ENCODE results near the gene HSF4.

The HSF4 gene

DNA sequence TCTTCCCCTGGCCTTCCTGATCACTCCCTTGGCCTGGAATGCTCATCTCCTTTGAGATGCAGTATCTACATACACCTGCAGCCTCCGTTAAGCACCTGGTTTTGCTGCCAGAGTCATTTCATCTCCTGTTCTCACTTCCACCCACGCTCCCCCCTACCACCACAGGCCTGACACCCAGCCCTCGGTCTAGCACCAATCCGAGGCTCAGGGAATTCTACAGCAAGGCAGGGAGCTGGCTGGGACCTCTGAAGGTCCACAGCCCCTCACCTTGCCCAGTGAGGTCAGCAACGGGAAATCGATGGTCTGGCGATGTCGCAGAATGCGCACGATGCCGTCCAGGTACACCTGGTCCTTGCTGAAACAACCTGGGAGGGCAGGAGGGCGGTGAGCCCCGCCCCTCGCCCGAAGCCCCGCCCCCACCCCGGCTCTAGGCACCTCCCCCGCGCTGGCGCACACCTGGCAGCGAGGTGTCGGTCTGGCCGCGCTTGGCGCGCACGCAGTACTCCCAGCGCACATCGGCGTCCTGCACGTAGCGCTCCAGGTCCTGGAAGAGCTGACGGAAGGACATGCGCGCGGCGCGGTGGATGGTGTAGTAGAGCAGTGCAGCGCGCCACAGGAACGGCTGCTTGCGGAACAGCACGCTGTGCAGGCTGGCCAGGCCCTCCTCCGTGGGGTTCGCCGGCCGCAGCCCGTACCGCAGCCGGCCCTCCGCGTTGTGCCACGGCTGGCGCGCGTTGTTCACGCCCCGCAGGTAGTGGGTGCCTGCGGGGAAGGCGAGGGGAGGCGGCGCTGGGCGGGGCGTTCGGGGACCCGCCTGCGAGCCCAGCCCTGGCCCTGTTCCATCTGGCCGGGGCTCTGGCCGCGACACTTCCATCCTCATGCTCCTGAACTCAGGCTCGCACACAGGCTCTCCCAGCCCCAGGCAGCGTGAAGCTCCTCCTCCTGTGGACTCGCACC is 13.5 kb downstream of the HSF4 start:
- H3K9me3 ChIP-seq (ENCODE audit: low read length) = no peaks in the 10 kb centered on the region
- no peak overlapping the region for H3K4me3 ChIP-seq (ENCODE audit: low read length)
- no peaks in the 10 kb centered on the region for H3K27me3 ChIP-seq (ENCODE audit: insufficient read depth, low read length)
- H3K4me1 ChIP-seq (ENCODE audit: insufficient read depth, low read length) = peaks cover 24% of the 10 kb centered on the region
- H3K36me3 ChIP-seq (ENCODE audit: insufficient read depth, low read length) = peaks cover 8% of the 10 kb centered on the region
- no peak overlapping the region for H2AFZ ChIP-seq (ENCODE audit: low read depth, low read length)

DNA sequence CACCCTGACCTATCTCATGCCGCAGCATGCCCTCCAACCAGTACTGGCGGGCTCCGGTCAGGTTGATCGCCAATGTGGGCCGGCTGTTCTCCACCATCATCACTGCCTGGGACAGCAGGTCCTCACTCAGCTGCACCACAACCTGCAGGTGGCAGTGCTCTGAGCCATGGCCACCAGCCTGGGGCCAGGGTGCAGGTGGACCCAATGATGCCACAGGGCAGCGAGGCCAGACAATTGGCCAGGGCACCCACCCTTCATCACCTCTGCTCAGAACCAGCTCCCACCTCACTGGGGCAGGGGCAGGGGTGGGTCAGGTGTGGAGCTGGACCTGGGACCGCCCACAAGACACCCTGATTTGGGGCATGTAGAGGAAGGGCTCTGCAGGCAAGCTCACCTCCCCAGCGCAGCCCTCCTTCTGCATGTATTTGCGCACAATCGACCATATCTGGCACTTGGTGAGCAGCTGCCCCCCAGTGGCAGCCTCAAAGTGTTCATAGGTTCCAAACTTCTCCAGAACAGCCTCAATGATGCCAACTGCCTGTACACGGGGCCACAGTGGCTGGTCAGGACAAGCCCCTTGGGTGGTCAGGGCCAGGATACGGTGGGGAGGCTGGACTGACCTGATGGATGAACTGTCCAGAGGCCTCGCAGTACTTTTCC is 15.0 kb downstream of the HSF4 start:
- Histone ChIP-seq H3K36me3 (ENCODE audit: insufficient read depth, low read length) (peaks cover 8% of the 10 kb centered on the region), H3K27me3 (ENCODE audit: insufficient read depth, low read length) (no peaks in the 10 kb centered on the region), H3K9me3 (ENCODE audit: low read length) (no peaks in the 10 kb centered on the region), H2AFZ (ENCODE audit: low read depth, low read length) (no peak overlapping the region), H3K4me3 (ENCODE audit: low read length) (no peak overlapping the region), H3K4me1 (ENCODE audit: insufficient read depth, low read length) (peaks cover 23% of the 10 kb centered on the region)

DNA sequence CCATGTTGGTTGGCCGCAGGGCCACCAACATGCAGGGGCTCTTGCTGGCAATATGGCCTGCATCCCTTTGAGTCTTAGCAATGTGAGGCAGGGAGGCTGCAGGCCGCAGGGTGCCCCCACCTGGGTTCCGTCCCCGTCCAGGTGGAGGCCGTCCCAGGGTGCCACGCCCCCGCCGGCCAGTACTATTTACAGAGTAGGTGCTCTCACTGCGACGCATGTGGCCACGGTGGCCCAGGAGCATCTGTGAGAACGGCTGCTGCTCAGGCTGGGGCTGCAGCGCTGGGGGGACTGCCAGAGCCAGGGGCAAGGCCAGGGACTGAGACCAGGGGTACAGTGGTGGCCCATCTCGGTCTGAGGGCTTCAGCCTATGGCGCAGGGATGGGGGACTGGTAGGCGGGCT is 15.6 kb downstream of the HSF4 start:
- Histone ChIP-seq H3K4me1 (ENCODE audit: insufficient read depth, low read length) (peaks cover 20% of the 10 kb centered on the region), H2AFZ (ENCODE audit: low read depth, low read length) (no peak overlapping the region), H3K4me3 (ENCODE audit: low read length) (no peak overlapping the region), H3K27me3 (ENCODE audit: insufficient read depth, low read length) (no peaks in the 10 kb centered on the region), H3K36me3 (ENCODE audit: insufficient read depth, low read length) (peaks cover 8% of the 10 kb centered on the region), H3K9me3 (ENCODE audit: low read length) (no peaks in the 10 kb centered on the region)

DNA sequence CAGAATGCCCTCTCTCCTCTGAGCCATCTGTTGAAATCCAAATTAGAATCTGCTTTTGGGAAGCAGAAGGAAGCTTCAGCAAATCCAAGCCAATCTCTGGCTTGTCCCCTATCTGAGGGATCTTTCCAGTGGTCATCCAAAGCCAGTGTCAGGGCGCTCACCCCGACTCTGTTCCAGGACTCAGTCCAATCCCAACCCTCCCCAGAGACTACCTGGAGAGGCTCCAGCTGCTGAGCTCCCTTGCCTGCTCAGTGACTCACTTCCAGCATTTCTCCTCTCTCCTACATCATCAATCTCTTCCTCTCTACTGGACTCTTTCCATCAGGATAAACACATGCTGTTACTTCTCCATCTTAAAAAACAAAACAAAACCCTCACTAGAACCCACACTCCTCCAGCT is 16.8 kb downstream of the HSF4 start:
- Histone ChIP-seq H2AFZ (ENCODE audit: low read depth, low read length) (no peak overlapping the region), H3K27me3 (ENCODE audit: insufficient read depth, low read length) (no peaks in the 10 kb centered on the region), H3K36me3 (ENCODE audit: insufficient read depth, low read length) (peaks cover 8% of the 10 kb centered on the region), H3K4me3 (ENCODE audit: low read length) (no peak overlapping the region), H3K9me3 (ENCODE audit: low read length) (no peaks in the 10 kb centered on the region), H3K4me1 (ENCODE audit: insufficient read depth, low read length) (peaks cover 21% of the 10 kb centered on the region)

DNA sequence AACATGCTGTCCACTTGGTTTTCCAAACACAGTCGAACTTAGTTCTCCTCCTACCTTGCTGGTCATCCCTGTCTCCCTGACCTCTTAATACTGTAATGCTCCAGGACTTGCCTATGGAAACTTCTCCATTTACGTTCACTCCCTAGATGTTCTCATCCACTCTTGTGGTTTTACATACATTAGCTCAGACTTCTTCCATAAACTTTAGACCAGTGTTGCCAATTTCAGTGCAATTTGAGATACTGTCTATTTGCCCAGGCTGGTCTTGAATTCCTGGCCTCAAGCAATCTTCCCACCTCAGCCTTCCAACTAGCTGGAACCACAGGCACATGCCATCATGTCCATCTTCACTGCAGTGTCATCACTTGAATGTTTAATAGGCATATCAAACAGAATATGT is 17.7 kb downstream of the HSF4 start:
- H3K27me3 ChIP-seq (ENCODE audit: insufficient read depth, low read length) = no peaks in the 10 kb centered on the region
- peak overlapping the region; percentile 59 for H3K4me3 ChIP-seq (ENCODE audit: low read length)
- H3K9me3 ChIP-seq (ENCODE audit: low read length) = no peaks in the 10 kb centered on the region
- H3K36me3 ChIP-seq (ENCODE audit: insufficient read depth, low read length) = peaks cover 8% of the 10 kb centered on the region
- no peak overlapping the region for H2AFZ ChIP-seq (ENCODE audit: low read depth, low read length)
- H3K4me1 ChIP-seq (ENCODE audit: insufficient read depth, low read length) = peaks cover 23% of the 10 kb centered on the region

DNA sequence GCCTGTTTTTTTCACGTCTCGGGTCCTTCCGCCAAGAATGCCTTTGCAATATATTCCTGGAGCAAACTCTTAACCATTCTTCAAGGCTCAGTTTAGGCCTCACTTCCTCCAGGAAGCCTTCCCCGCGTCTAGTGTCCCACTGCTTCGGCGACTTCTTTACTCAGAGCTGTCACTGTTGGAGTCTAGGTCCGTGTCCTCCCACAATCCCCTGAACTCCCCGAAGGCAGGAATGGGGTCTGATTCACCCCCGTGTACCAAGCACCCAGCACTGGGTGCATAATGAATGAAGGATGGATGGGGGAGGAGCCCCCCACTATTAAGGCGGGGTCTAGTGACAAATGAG is 18.7 kb downstream of the HSF4 start:
- peaks cover 23% of the 10 kb centered on the region for H3K4me1 ChIP-seq (ENCODE audit: insufficient read depth, low read length)
- no peaks in the 10 kb centered on the region for H3K9me3 ChIP-seq (ENCODE audit: low read length)
- H3K4me3 ChIP-seq (ENCODE audit: low read length) = peak overlapping the region; percentile 59
- peaks cover 8% of the 10 kb centered on the region for H3K36me3 ChIP-seq (ENCODE audit: insufficient read depth, low read length)
- H2AFZ ChIP-seq (ENCODE audit: low read depth, low read length) = peak overlapping the region; percentile 91
- no peaks in the 10 kb centered on the region for H3K27me3 ChIP-seq (ENCODE audit: insufficient read depth, low read length)

DNA sequence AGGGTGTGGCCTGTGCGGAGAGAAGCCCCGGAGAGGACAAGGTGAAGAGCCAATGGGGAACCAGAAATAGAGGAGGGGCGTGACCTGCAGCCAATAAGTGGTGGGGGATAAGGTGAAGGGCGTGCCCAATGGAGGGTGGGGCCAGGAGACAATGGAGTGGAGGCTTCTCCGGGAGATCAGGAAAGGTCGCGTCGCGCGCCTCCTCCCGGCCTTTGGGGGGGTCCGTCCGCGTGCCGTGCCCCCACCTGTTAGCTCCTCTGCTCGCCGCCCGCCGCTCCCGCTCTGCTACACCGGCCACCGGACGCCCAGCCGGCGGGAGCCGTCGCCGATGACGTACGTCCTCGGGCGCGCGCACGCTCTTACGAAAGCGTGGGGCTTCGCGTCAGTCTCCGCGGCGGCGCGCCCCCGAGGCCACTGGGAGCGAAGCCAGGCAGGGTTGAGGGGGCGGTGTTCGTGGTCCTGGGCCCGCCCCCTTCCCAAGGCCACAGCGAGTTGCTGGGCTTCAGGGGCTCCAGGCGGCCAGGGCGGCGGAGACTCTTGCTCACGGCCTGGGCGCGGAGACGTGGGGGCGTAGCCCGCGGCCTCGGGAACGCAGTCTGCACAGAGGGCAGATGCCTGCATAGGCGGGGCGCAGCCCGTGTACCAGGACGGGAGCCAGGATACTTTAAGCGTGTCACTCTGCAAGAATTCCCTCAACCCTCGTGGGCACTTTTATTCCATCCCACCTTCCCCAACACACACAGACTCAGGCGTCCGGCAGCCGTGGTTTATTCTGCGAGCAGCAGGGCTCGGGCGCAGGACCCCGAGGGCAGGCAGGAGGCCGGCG is 19.3 kb downstream of the HSF4 start, which contains the start of gene MATCAP1:
Gene MATCAP1 (minus strand): TSS at position 337 of the 826 bp plus-strand sequence. CDS start 3,353 bp downstream, outside the sequence.
- Histone ChIP-seq H3K4me3 (ENCODE audit: low read length) (peak within 1 kb of the TSS; percentile 59), H2AFZ (ENCODE audit: low read depth, low read length) (peak within 1 kb of the TSS; percentile 91)

DNA sequence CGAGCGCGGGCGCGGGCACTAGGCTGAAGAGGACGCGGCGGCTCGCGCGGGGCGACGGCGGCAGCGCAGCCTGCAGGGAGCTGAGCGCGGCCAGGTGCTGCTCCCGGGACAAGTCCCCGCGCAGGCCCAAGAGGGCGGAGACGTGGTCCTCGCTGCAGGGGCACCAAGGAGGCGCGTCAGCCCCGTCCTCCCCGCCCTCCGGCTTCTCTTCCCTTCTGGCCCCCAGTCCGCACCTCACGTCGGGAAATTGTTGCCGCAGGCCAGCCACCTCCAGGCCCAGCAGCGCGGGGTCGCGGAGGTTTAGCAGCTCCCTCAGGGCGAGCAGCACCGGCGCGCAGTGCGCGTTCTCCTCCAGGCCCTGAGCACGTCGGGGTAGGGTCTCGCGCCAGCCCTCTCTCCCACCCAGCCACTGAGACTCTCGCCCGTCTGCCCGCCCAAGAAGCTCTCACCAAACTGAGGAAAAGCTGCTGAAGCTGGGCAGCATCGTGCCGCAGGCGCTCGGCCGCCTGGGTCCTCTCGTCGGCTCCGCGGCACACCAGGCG is 20.0 kb downstream of the HSF4 start:
- Histone ChIP-seq H3K36me3 (ENCODE audit: insufficient read depth, low read length) (peaks cover 6% of the 10 kb centered on the region), H3K4me1 (ENCODE audit: insufficient read depth, low read length) (peaks cover 23% of the 10 kb centered on the region), H3K4me3 (ENCODE audit: low read length) (peak overlapping the region; percentile 59), H3K27me3 (ENCODE audit: insufficient read depth, low read length) (no peaks in the 10 kb centered on the region), H3K9me3 (ENCODE audit: low read length) (no peaks in the 10 kb centered on the region), H2AFZ (ENCODE audit: low read depth, low read length) (peak overlapping the region; percentile 91)

More for the DNA sequence above, 19.3 kb downstream of the HSF4 start, which contains the start of gene MATCAP1:
- Histone ChIP-seq H3K9me3 (ENCODE audit: low read length) (no peaks in the 10 kb centered on the region), H3K4me1 (ENCODE audit: insufficient read depth, low read length) (peaks cover 23% of the 10 kb centered on the region), H3K36me3 (ENCODE audit: insufficient read depth, low read length) (peaks cover 8% of the 10 kb centered on the region), H3K27me3 (ENCODE audit: insufficient read depth, low read length) (no peaks in the 10 kb centered on the region)

DNA sequence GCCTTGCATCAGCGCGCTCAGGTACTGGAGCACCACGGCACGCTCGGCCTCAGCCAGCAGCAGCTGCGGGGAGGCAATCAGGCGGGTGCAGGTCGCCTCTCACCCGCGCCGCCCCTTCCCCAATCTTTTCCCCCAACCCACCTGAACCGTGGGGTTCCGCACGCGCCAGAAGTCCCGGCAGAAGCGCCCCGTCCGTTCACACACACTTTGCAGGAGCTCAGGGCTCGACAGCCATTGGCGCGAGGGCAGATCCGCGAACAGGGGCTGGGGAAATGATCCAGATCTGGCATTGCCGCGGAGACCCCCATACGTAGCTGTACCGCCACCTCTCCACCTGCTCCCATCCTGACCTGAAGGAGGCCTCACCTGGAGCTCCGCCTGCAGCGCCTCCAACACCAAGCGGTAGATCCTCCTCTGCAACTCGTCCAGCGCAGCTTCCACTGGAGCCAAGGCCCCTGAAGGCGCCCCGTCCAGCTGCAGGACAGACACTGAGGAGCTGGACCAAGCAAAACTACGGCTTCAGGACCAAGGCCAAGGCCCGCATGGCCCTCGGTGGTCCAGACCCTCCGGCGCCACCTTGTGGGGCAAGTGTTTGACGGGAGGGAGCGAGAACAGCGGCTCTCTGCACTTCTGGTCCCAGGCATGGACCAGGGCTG is 20.6 kb downstream of the HSF4 start:
- Histone ChIP-seq H3K4me3 (ENCODE audit: low read length) (peak overlapping the region; percentile 59), H3K27me3 (ENCODE audit: insufficient read depth, low read length) (no peaks in the 10 kb centered on the region), H3K9me3 (ENCODE audit: low read length) (no peaks in the 10 kb centered on the region), H3K4me1 (ENCODE audit: insufficient read depth, low read length) (peaks cover 23% of the 10 kb centered on the region), H2AFZ (ENCODE audit: low read depth, low read length) (no peak overlapping the region), H3K36me3 (ENCODE audit: insufficient read depth, low read length) (peaks cover under 1% of the 10 kb centered on the region)

DNA sequence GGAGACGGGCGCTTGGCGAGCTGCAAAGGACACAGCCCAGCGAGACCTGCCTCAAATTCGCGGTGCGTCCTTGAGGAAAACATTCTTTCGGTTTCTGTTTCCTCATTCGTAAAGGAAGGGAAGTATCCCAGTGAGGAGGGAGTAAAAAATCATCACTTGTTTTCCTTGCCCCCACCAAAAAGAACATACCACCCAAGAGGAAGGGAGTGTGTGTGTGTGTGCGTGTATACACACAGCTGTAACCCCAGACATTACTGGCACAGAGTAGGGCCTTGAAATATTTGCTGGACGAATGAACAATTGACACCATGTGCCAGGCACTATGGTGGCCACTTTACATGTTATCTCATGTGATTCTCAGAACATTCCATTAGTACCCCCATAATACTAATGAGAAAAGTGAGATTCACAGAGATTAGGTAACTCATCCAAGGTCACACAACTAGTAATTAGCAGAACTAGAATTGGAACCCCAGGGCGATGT is 21.1 kb downstream of the HSF4 start:
- Histone ChIP-seq H3K4me3 (ENCODE audit: low read length) (no peak overlapping the region), H3K27me3 (ENCODE audit: insufficient read depth, low read length) (no peaks in the 10 kb centered on the region), H3K36me3 (ENCODE audit: insufficient read depth, low read length) (no peaks in the 10 kb centered on the region), H3K9me3 (ENCODE audit: low read length) (no peaks in the 10 kb centered on the region), H3K4me1 (ENCODE audit: insufficient read depth, low read length) (peaks cover 23% of the 10 kb centered on the region), H2AFZ (ENCODE audit: low read depth, low read length) (no peak overlapping the region)

DNA sequence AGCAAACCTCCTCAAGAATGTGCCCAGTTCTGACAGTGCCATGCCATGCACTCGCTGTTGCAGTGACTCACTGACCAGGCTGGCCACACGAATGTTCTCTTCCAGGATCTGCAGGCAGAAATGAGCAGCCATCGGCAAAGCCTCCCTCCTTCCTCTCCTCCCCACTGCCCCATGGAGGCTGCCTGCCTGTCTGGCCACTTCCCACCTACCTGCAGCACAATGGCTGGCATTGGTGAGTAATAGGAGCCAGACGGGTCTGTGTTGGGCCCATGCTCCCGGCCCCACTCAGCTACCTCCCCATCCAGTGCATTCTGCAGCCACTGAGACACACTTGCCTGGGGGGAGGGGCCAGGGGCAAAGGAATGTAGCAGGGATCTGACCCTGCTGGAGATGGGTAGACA is 22.0 kb downstream of the HSF4 start:
- H3K4me1 ChIP-seq (ENCODE audit: insufficient read depth, low read length) = peaks cover 25% of the 10 kb centered on the region
- no peak overlapping the region for H3K4me3 ChIP-seq (ENCODE audit: low read length)
- no peaks in the 10 kb centered on the region for H3K27me3 ChIP-seq (ENCODE audit: insufficient read depth, low read length)
- no peak overlapping the region for H2AFZ ChIP-seq (ENCODE audit: low read depth, low read length)
- H3K9me3 ChIP-seq (ENCODE audit: low read length) = no peaks in the 10 kb centered on the region
- H3K36me3 ChIP-seq (ENCODE audit: insufficient read depth, low read length) = no peaks in the 10 kb centered on the region

DNA sequence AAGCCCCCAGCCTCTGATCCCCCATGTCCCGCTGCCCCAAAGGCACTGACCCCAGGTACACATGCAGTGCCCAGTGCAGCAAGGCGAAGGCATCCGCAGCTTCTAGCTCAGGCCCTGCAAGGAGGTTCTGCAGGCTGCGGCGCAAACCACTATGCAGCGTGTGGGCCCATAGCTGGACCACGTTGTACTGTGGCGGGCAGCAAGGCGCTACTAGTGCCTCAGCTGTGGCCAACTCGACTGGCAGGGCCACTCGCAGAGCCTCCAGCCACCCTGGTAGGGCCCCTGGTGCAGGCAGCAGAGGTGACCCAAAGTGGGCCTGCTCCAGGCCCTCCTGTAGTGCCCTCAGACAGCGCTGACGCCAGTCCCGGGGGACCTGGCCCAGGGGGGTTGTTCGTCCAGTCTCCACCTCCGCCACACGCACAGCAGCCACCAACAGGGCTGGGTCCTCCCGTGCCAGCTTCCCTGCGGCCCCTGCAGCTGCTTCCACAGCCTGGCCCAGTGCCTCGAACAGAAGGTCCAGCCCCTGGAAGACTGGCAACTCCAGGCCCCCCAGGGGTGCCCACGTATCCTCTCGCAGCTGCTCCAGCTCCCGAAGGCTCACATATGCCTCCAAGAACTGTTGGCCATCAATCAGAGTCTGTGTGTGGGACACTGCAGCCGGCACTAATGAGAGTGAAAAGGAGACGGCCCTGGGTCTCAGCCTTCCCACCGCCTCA is 22.8 kb downstream of the HSF4 start:
- H3K4me1 ChIP-seq (ENCODE audit: insufficient read depth, low read length) = peaks cover 25% of the 10 kb centered on the region
- H3K27me3 ChIP-seq (ENCODE audit: insufficient read depth, low read length) = no peaks in the 10 kb centered on the region
- no peak overlapping the region for H3K4me3 ChIP-seq (ENCODE audit: low read length)
- no peaks in the 10 kb centered on the region for H3K36me3 ChIP-seq (ENCODE audit: insufficient read depth, low read length)
- H3K9me3 ChIP-seq (ENCODE audit: low read length) = no peaks in the 10 kb centered on the region
- no peak overlapping the region for H2AFZ ChIP-seq (ENCODE audit: low read depth, low read length)

Data from neuron (in vitro differentiated cells).